ENCODE measurements around the gene EPHA8. TPM values are rescaled to one million over a fixed set of nuclear protein-coding genes. Genes with fewer than 3 reads are reported as not detected.
A peak's percentile ranks its signal among the peaks of the same experiment; 100 is the strongest.

The EPHA8 gene
- total and polyA plus RNA-seq, 3 donors from 2014 or later = 2.3 to 6.0 (median 5.2) TPM

DNA sequence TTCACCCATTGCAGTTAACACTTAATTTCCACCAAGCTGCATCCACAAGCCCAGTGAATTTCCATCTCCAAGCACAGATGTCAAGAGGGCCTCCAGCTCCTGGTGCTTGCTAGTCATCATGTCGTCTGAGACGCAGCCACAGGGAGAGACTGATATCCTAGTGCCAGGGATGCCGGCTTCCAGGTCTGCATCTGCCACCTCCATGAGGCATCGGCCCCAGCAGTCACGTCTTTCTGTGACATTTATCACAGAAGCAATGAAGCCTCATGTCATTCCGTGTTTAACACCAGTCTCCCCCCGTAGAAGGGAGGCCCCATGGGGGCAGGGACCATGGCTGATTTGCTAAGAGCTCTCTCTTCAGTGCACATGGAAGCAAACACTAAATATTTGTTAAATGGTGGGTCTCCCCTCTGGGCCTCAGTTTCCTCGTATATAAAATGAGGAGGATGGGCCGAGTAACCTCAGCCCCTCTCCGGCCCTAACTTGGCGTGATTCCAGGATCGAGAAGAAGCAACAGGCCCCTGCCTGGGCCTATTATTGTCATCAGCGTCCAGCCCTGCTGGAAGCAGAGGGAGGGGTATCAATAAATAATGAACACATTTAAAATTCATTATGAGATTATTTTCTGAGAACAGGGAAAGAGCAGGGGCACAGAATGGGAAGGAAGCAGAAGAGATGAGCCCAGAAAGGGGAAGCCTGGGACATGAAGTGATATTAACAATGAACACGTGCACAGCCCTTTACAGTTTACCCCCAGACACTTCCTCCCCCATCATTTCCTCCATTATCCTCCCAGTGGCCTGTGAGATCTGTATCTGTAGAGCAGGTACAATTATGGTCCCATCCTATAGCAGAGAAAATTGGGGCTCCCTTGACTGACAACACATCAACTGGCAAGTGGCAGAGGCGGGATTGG is 88.9 kb downstream of the EPHA8 start:
- Histone ChIP-seq H3K36me3 (ENCODE audit: low read depth, missing control alignments) (no peaks in the 10 kb centered on the region), H3K27me3 (no peaks in the 10 kb centered on the region), H3K27ac (no peak overlapping the region)

GRCh38 chr1:22652881-22653316 is 89.6 kb downstream of the EPHA8 start, which contains the start of gene C1QB:
Gene C1QB, plus strand, starts transcription at chr1:22653236. Its CDS starts 6,227 bp downstream, at chr1:22659463.
- peak; percentile 42 for DNase-seq
- 68 to 71% methylated on average over 10 to 13 of the region's 13 CpGs for whole genome bisulfite sequencing, 2 donors
- intact Hi-C loops (cut with DNase I; ENCODE audit: low total_unique reads) = no loop called here
- peak within 1 kb of the TSS in 1 of 2 donors; percentile 17 for H3K4me3 ChIP-seq
- H3K9me3 ChIP-seq = no peaks in the 10 kb centered on the region
- no peaks in the 10 kb centered on the region for H3K4me1 ChIP-seq
- H3K36me3 ChIP-seq (ENCODE audit: low read depth, missing control alignments) = no peaks in the 10 kb centered on the region
- H3K27ac ChIP-seq = no peak within 1 kb of the TSS
- no peaks in the 10 kb centered on the region for H3K27me3 ChIP-seq
- TF ChIP-seq, protein P1, sequence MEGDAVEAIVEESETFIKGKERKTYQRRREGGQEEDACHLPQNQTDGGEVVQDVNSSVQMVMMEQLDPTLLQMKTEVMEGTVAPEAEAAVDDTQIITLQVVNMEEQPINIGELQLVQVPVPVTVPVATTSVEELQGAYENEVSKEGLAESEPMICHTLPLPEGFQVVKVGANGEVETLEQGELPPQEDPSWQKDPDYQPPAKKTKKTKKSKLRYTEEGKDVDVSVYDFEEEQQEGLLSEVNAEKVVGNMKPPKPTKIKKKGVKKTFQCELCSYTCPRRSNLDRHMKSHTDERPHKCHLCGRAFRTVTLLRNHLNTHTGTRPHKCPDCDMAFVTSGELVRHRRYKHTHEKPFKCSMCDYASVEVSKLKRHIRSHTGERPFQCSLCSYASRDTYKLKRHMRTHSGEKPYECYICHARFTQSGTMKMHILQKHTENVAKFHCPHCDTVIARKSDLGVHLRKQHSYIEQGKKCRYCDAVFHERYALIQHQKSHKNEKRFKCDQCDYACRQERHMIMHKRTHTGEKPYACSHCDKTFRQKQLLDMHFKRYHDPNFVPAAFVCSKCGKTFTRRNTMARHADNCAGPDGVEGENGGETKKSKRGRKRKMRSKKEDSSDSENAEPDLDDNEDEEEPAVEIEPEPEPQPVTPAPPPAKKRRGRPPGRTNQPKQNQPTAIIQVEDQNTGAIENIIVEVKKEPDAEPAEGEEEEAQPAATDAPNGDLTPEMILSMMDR (IDR thresholded peaks at IDR 0.05) = no peak
- TF ChIP-seq POLR2A (IDR thresholded peaks at IDR 0.05) = no peak

More for the DNA sequence above, 88.9 kb downstream of the EPHA8 start:
- Histone ChIP-seq H3K4me3 (no peak overlapping the region), H3K4me1 (no peaks in the 10 kb centered on the region), H3K9me3 (no peaks in the 10 kb centered on the region)
- no peak for DNase-seq
- 74 to 79% methylated on average over 15 of the region's 15 CpGs for WGBS, 2 donors
- no peak for TF ChIP-seq POLR2A (IDR thresholded peaks at IDR 0.05)
- TF ChIP-seq, protein P1 (IDR thresholded peaks at IDR 0.05) = no peak
- intact Hi-C loops (cut with DNase I; ENCODE audit: low total_unique reads) = no loop called here

Small RNA genes within 50 kb of the gene (microRNA-seq; reads per million reads assigned to microRNA genes)
- 0 reads per million in 2 donors for gene MIR6127 (ENCODE audit: borderline number of aligned reads in 2 of 2, borderline replicate concordance in 1 of 2)

Small RNA genes within 50 kb of the gene (small RNA-seq; reads per million reads assigned to genes)
- gene MIR6127 = 0 reads per million in 2 donors

Other genes starting within 250 kb of the EPHA8 start
- gene ZBTB40, start 111.6 kb upstream of the EPHA8 start, total RNA-seq = 10 to 100 TPM; 28.1 to 28.6 TPM
- gene ZBTB40, start 111.6 kb upstream of the EPHA8 start, polyA plus RNA-seq (ENCODE audit: insufficient read depth, low read depth, low replicate concordance) = 15.6 TPM
- 10 to 100 TPM in 1 of 2 donors, 1 to 10 TPM in 1; 8.7 to 29.8 TPM for gene C1QA, start 73.1 kb downstream of the EPHA8 start, total RNA-seq
- gene C1QA, start 73.1 kb downstream of the EPHA8 start, polyA plus RNA-seq (ENCODE audit: insufficient read depth, low read depth, low replicate concordance) = 142 TPM
- 10 to 100 TPM in 1 of 2 donors, 1 to 10 TPM in 1; 8.6 to 36.8 TPM for gene C1QC, start 80.1 kb downstream of the EPHA8 start, total RNA-seq
- gene C1QC, start 80.1 kb downstream of the EPHA8 start, polyA plus RNA-seq (ENCODE audit: insufficient read depth, low read depth, low replicate concordance) = 108 TPM
- gene C1QB, start 89.7 kb downstream of the EPHA8 start, total RNA-seq = 10 to 100 TPM; 16.8 to 66.0 TPM
- 155 TPM for gene C1QB, start 89.7 kb downstream of the EPHA8 start, polyA plus RNA-seq (ENCODE audit: insufficient read depth, low read depth, low replicate concordance)
- gene EPHB2, start 147.3 kb downstream of the EPHA8 start, total RNA-seq = 1 to 10 TPM; 7.7 to 9.4 TPM
- 8.2 TPM for gene EPHB2, start 147.3 kb downstream of the EPHA8 start, polyA plus RNA-seq (ENCODE audit: insufficient read depth, low read depth, low replicate concordance)

Data from testis (tissue), 3 donors.